Measurements from ENCODE around the gene IL25. TPM values are rescaled to one million over a fixed set of nuclear protein-coding genes. Genes with fewer than 3 reads are reported as not detected.

The IL25 gene
- total and polyA plus RNA-seq, 2 experiments from 2014 or later: not detected

GRCh38 chr14:23357261-23357660 lies 15.3 kb upstream of the IL25 start:
- DNase-seq: no peak
- Histone ChIP-seq H3F3A (ENCODE audit: insufficient read depth) (peaks cover 12% of the 10 kb centered on the region), H3K27me3 (replicated peaks; ENCODE audit: insufficient read depth) (no peaks in the 10 kb centered on the region), H4K20me1 (ENCODE audit: insufficient read depth) (no peaks in the 10 kb centered on the region), H3K9me3 (ENCODE audit: low read depth) (no peaks in the 10 kb centered on the region), H3K9ac (no peak overlapping the region), H3K4me1 (ENCODE audit: insufficient read depth) (peaks cover 7% of the 10 kb centered on the region), H3K27ac (no peak overlapping the region), H3K4me2 (ENCODE audit: unreplicated experiment) (no peak overlapping the region), H3K79me2 (ENCODE audit: insufficient read depth) (peaks cover 17% of the 10 kb centered on the region), H3K36me3 (ENCODE audit: low read depth) (peaks cover 6% of the 10 kb centered on the region; the same call in 1 of the 2 replicates), H2AFZ (no peak overlapping the region), H3K4me3 (no peak overlapping the region), H3K9me2 (ENCODE audit: insufficient read depth) (no peaks in the 10 kb centered on the region)
- no peak for TF ChIP-seq EZH2 (IDR thresholded peaks at IDR 0.05; ENCODE audit: insufficient read depth, poor library complexity, severe bottlenecking)
- TF ChIP-seq EZH2phosphoT487 (IDR thresholded peaks at IDR 0.05; ENCODE audit: insufficient read depth, low read depth): no peak
- 76 to 81% methylated on average over 8 of the region's 8 CpGs for WGBS, 2 experiments (ENCODE audit: low coverage in 1 of 2, low lambda C conversion rate in 2 of 2, missing lambda C conversion rate in 2 of 2)
- in situ Hi-C loops (cut with MboI): no loop called here

- no peak for DNase-seq
- Histone ChIP-seq H3K27ac (no peak overlapping the region), H4K20me1 (ENCODE audit: insufficient read depth) (no peaks in the 10 kb centered on the region), H3K9ac (no peak overlapping the region), H3K79me2 (ENCODE audit: insufficient read depth) (peaks cover 18% of the 10 kb centered on the region), H3F3A (ENCODE audit: insufficient read depth) (peaks cover 17% of the 10 kb centered on the region), H3K36me3 (ENCODE audit: low read depth) (peaks cover 6% of the 10 kb centered on the region; the same call in 1 of the 2 replicates), H3K4me1 (ENCODE audit: insufficient read depth) (peaks cover 7% of the 10 kb centered on the region), H3K4me2 (ENCODE audit: unreplicated experiment) (no peak overlapping the region), H2AFZ (no peak overlapping the region), H3K9me2 (ENCODE audit: insufficient read depth) (no peaks in the 10 kb centered on the region), H3K27me3 (replicated peaks; ENCODE audit: insufficient read depth) (no peaks in the 10 kb centered on the region), H3K4me3 (no peak overlapping the region), H3K9me3 (ENCODE audit: low read depth) (no peaks in the 10 kb centered on the region)
- 69 to 75% methylated on average over 3 of the region's 3 CpGs for WGBS, 2 experiments (ENCODE audit: low coverage in 1 of 2, low lambda C conversion rate in 2 of 2, missing lambda C conversion rate in 2 of 2)
- TF ChIP-seq EZH2 (IDR thresholded peaks at IDR 0.05; ENCODE audit: insufficient read depth, poor library complexity, severe bottlenecking) (no peak), EZH2phosphoT487 (IDR thresholded peaks at IDR 0.05; ENCODE audit: insufficient read depth, low read depth) (no peak)
- in situ Hi-C loops (cut with MboI): no loop called here
Observed at GRCh38 chr14:23358042-23358441, 14.6 kb upstream of the IL25 start.

GRCh38 chr14:23358553-23359166 lies 13.9 kb upstream of the IL25 start:
- H3K36me3 ChIP-seq (ENCODE audit: low read depth): peaks cover 6% of the 10 kb centered on the region; the same call in 1 of the 2 replicates
- no peaks in the 10 kb centered on the region for H3K27me3 ChIP-seq (replicated peaks; ENCODE audit: insufficient read depth)
- no peak overlapping the region for H2AFZ ChIP-seq
- peaks cover 17% of the 10 kb centered on the region for H3F3A ChIP-seq (ENCODE audit: insufficient read depth)
- no peak overlapping the region for H3K9ac ChIP-seq
- peaks cover 24% of the 10 kb centered on the region for H3K79me2 ChIP-seq (ENCODE audit: insufficient read depth)
- in situ Hi-C loops (cut with MboI): no loop called here
- H3K27ac ChIP-seq: no peak overlapping the region
- no peak for DNase-seq
- no peak overlapping the region for H3K4me2 ChIP-seq (ENCODE audit: unreplicated experiment)
- no peak for TF ChIP-seq EZH2 (IDR thresholded peaks at IDR 0.05; ENCODE audit: insufficient read depth, poor library complexity, severe bottlenecking)
- TF ChIP-seq EZH2phosphoT487 (IDR thresholded peaks at IDR 0.05; ENCODE audit: insufficient read depth, low read depth): no peak
- 91 to 96% methylated on average over 12 of the region's 12 CpGs for WGBS, 2 experiments (ENCODE audit: low coverage in 1 of 2, low lambda C conversion rate in 2 of 2, missing lambda C conversion rate in 2 of 2)
- no peak overlapping the region for H3K4me3 ChIP-seq
- H3K9me2 ChIP-seq (ENCODE audit: insufficient read depth): no peaks in the 10 kb centered on the region
- H3K9me3 ChIP-seq (ENCODE audit: low read depth): no peaks in the 10 kb centered on the region
- H4K20me1 ChIP-seq (ENCODE audit: insufficient read depth): no peaks in the 10 kb centered on the region
- peaks cover 7% of the 10 kb centered on the region for H3K4me1 ChIP-seq (ENCODE audit: insufficient read depth)

- no peak for DNase-seq
- H3K79me2 ChIP-seq (ENCODE audit: insufficient read depth): peaks cover 29% of the 10 kb centered on the region
- H3K27me3 ChIP-seq (replicated peaks; ENCODE audit: insufficient read depth): no peaks in the 10 kb centered on the region
- no peak for TF ChIP-seq EZH2phosphoT487 (IDR thresholded peaks at IDR 0.05; ENCODE audit: insufficient read depth, low read depth)
- no peak for TF ChIP-seq EZH2 (IDR thresholded peaks at IDR 0.05; ENCODE audit: insufficient read depth, poor library complexity, severe bottlenecking)
- H3K4me3 ChIP-seq: no peak overlapping the region
- H3K9me3 ChIP-seq (ENCODE audit: low read depth): no peaks in the 10 kb centered on the region
- H3K27ac ChIP-seq: no peak overlapping the region
- no peaks in the 10 kb centered on the region for H4K20me1 ChIP-seq (ENCODE audit: insufficient read depth)
- in situ Hi-C loops (cut with MboI): no loop called here
- peaks cover 12% of the 10 kb centered on the region for H3K4me1 ChIP-seq (ENCODE audit: insufficient read depth)
- H2AFZ ChIP-seq: no peak overlapping the region
- H3K36me3 ChIP-seq (ENCODE audit: low read depth): peaks cover 6% of the 10 kb centered on the region; the same call in 1 of the 2 replicates
- no peak overlapping the region for H3K9ac ChIP-seq
- peaks cover 17% of the 10 kb centered on the region for H3F3A ChIP-seq (ENCODE audit: insufficient read depth)
- WGBS, 2 experiments (ENCODE audit: low coverage in 1 of 2, low lambda C conversion rate in 2 of 2, missing lambda C conversion rate in 2 of 2): 71 to 77% methylated on average over 7 to 10 of the region's 11 CpGs
- H3K9me2 ChIP-seq (ENCODE audit: insufficient read depth): no peaks in the 10 kb centered on the region
- H3K4me2 ChIP-seq (ENCODE audit: unreplicated experiment): no peak overlapping the region
Observed at GRCh38 chr14:23359167-23359626, 13.4 kb upstream of the IL25 start.
